Activated CD4-positive, alpha-beta T cell treated with anti-CD3 and anti-CD28 coated beads for 48 hours (primary cell): ENCODE data around the gene SGO2.
"Not testable (repeated sequence)": the region's sequence is repeated elsewhere in the genome, so short reads cannot be mapped to it uniquely, and the experiment has no call there.

Source experiments
- DNase-seq: peaks from one replicate; pipeline ENCODE4 v3.0.0-alpha.2; 2020

Gene SGO2

GRCh38 chr2:200624026-200624425 lies 98.0 kb downstream of the SGO2 start:
- DNase-seq, result no peak

DNA sequence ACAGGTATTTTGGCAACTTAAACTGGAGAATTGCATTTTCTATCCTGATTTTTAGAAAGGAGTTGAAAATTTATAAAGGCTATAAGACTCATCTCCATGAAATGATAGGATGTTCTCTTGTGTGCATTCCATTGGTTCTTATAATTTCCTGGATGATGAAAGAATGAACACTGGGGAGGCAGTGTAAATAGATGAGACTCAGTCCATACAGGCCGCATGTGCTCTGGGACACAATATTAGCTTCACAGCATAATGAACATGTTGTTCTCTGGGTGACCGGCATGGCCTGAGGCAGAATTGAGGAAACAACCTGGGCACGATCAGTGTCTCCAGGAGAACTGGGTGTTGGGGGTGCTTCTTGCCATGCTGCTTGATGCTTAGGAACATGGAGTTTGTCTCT lies 98.7 kb downstream of the SGO2 start:
- no peak for DNase-seq

GRCh38 chr2:200625282-200625681 lies 99.3 kb downstream of the SGO2 start:
- no peak for DNase-seq

GRCh38 chr2:200625958-200626363 lies 100.0 kb downstream of the SGO2 start:
- no peak for DNase-seq

DNA sequence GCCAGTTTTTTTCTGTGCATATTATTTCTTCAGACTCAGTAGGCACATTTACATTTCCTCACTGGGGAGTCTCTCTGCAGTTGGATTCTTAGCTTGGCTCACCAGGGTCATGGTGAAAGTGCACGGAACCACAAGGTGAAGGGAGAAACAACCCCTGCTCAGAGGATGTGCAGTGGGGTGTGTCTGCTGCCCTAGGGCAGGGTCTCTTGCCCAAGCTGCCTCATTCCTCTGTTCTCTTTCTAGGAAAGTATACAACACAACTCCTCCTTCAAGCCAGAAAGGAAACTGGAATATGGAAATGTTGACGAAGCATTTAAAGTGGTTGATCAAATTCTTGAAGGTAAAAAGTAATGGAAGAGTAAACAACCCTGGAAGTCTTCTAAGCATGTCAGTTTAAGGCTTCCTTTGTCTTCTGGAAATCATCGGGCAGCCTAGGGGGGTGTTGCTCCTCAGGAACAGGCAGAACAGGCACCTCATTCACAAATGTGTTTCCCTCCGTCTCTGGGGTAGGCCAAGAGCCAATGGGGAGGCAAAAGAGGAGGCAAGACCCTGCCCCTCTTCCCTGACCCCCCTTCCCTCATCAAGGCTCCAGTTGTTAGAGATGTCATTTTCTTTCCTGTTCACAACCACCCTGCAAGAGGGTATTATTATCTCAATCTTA lies 101.2 kb downstream of the SGO2 start:
- DNase-seq, result no peak

DNA sequence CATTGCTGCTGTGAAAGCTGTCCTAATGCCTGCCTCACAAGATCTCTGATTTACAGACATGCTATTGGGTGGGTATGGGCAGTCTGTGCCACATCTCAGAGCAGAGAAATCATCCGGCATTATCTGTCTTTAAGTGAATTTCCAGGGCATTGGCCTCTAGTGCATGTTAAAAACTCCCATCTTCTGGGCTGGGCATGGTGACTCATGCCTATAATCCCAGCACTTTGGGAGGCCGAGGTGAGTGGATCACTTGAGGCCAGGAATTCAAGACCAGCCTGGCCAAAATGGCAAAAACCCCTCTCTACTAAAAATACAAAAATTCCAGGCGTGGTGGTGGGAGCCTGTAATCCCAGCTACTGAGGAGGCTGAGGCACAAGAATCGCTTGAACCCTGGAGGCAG lies 102.5 kb downstream of the SGO2 start:
- DNase-seq, result not testable (repeated sequence)

DNA sequence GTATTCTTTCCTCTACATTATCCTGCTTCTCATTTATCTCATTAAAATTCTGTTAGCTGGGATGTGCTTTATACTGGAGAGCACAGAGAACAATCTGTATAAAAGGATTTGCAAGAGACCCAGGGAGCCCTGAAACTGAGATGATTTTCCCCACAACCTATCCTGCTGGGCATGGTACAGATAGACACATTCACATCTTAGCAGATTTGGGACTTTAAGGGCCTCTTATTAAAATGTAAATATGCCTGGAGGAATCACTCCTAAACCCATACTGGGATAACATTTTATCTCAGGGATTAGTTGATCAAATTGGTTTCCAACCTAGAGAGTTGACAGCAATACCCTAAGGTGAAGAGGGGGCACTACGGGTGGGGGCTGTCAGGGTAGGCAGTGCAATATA lies 105.3 kb downstream of the SGO2 start:
- no peak for DNase-seq
